Superior temporal gyrus (tissue), 1 donor: Measurements from ENCODE around the gene IFT52.
"Not testable (repeated sequence)": the region's sequence is repeated elsewhere in the genome, so short reads cannot be mapped to it uniquely, and the experiment has no call there.

Experiments
- DNase-seq: peaks from one replicate; pipeline ENCODE4 v3.0.0-alpha.2; 2016; ENCODE audit errors: extremely low spot score

The IFT52 gene

GRCh38 chr20:43567477-43567876 lies 23.3 kb upstream of the IFT52 start:
- DNase-seq = no peak

GRCh38 chr20:43568706-43569105 lies 22.0 kb upstream of the IFT52 start:
- no peak for DNase-seq

- DNase-seq = no peak
Observed at GRCh38 chr20:43569282-43569681, 21.5 kb upstream of the IFT52 start.

GRCh38 chr20:43570496-43570895 lies 20.2 kb upstream of the IFT52 start:
- no peak for DNase-seq

GRCh38 chr20:43571310-43571709 lies 19.4 kb upstream of the IFT52 start:
- no peak for DNase-seq

GRCh38 chr20:43571771-43572170 lies 19.0 kb upstream of the IFT52 start:
- no peak for DNase-seq

- DNase-seq = no peak
Observed at GRCh38 chr20:43572891-43573290, 17.8 kb upstream of the IFT52 start.

GRCh38 chr20:43576108-43576507 lies 14.6 kb upstream of the IFT52 start:
- DNase-seq = no peak

GRCh38 chr20:43579861-43580793 lies 10.6 kb upstream of the IFT52 start:
- no peak for DNase-seq

- no peak for DNase-seq
Observed at GRCh38 chr20:43583133-43583864, 7.4 kb upstream of the IFT52 start.

GRCh38 chr20:43583982-43584432 lies 6.7 kb upstream of the IFT52 start:
- DNase-seq = peak; percentile 91

GRCh38 chr20:43584448-43585136 lies 6.1 kb upstream of the IFT52 start:
- DNase-seq = no peak

- DNase-seq = no peak
Observed at GRCh38 chr20:43586641-43587040, 4.1 kb upstream of the IFT52 start.

GRCh38 chr20:43588526-43588925 lies 2.2 kb upstream of the IFT52 start:
- DNase-seq = not testable (repeated sequence)

GRCh38 chr20:43590036-43590391 lies 723 bp upstream of the IFT52 start:
- DNase-seq = no peak

- DNase-seq = not testable (repeated sequence)
Observed at GRCh38 chr20:43601960-43602359, 11.2 kb downstream of the IFT52 start.

GRCh38 chr20:43603124-43603523 lies 12.4 kb downstream of the IFT52 start:
- no peak for DNase-seq

- DNase-seq = no peak
Observed at GRCh38 chr20:43605715-43606114, 15.0 kb downstream of the IFT52 start.

GRCh38 chr20:43607278-43607677 lies 16.5 kb downstream of the IFT52 start:
- DNase-seq = not testable (repeated sequence)

GRCh38 chr20:43631598-43631997 lies 40.9 kb downstream of the IFT52 start:
- DNase-seq = no peak

- no peak for DNase-seq
Observed at GRCh38 chr20:43636429-43636828, 45.7 kb downstream of the IFT52 start.

- DNase-seq = no peak
Observed at GRCh38 chr20:43642548-43642947, 51.8 kb downstream of the IFT52 start.
